Activated T-cell treated with anti-CD3 and anti-CD28 coated beads for 1 hour (primary cell): Measurements from ENCODE around the gene SBF2.

Experiments used
- DNase-seq: peaks from one replicate; pipeline ENCODE4 v3.0.0-alpha.2; 2020; ENCODE audit warnings: low read depth

Gene SBF2

DNA sequence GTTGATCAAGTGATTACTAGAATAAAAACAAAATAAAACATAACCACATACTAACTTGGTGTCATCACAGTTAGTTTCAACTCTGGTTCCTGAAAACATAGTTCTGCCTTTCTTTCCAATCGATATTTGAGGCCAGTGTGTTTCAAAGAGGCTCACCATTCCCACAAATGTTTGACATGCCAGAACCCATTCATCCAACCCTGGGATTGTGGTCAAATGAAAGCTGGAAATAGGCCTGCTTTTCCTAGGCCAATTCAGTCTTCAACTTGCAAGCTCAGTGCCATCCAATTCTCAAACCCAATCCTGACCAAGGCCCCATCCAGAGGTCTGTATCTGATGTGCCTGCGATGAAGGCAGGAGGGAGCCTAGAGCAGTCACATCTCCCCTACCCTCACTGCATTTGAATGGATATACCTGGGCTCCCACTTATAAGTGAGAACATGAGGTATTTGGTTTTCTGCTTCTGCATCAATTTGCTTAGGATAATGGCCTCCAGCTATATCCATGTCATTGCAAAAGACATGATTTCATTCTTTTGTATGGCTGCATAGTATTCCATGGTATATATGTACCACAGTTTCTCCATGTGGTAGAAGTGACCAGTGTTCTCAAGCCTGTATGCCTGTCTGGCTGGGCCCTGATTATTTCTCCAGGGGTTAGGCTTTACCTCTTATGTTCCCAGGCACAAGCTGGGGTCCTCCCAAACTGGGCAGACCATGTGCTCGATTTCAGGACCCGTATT, 486.9 kb downstream of the SBF2 start:
- no peak for DNase-seq

DNA sequence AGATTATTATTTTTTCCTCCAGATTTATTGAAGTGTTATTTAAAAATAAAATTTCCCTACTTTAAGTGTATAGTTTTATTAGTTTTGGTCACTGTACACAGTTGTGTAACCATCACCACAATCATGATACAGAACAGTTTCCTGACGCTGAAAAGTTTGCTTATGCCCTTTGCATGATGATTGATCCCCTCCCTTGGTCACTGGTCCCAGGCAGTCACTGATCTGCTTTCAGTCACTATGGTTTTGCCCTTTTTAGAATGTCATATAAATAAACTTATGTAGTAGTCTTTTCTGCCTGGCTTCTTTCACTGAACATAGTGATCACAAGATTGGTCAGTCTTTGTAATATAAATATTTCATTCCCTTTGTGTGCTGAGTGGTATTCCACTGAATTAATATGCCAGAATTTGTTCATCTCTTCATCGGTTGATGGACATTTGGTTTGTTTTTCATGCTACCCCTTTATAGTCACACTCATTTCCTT, 489.6 kb downstream of the SBF2 start:
- DNase-seq: no peak

GRCh38 chr11:9803685-9804418, 490.2 kb downstream of the SBF2 start:
- DNase-seq: no peak

GRCh38 chr11:9802291-9802861, 491.6 kb downstream of the SBF2 start:
- DNase-seq: no peak

GRCh38 chr11:9799886-9800285, 494.1 kb downstream of the SBF2 start:
- no peak for DNase-seq

GRCh38 chr11:9797300-9797699, 496.7 kb downstream of the SBF2 start:
- DNase-seq: no peak

DNA sequence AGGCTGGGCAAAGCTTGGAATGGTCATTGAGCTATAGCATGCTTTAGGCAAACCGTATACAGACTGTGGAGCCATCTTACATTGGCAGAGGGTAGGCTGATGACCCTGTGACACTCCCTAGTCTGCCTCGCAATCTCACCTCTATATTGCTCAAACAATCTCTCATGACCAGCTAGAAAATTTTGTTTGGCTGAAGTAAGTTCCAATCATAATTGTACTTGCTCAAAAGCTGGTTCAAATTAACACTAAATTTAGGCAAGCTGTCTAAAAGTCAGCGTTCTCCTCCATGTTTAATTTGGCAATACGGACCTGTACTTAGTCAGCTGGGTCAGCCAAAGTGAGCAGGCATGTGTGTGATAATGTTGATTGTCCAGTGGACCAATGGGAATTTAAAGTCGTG, 497.2 kb downstream of the SBF2 start:
- DNase-seq: no peak

DNA sequence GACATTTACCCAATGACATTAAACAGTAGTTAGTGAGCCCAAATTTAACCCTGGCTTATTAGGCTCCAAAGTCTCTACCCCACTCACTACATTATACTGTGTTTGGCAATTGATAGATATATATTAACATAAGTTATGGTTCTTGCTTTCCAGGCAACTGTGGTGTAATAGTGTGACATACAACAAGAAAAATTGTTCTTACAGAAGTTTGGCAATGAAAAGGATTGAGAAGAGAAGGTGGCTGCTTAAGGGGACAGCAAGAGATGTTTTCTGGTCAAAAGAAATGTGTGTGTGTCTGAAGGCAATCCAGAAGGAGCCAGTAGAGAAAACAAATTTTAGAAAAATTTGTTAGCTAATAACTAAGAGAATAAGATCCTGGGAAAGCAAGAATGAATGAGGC, 497.8 kb downstream of the SBF2 start:
- no peak for DNase-seq

GRCh38 chr11:9790703-9791102, 503.3 kb downstream of the SBF2 start:
- DNase-seq: no peak

DNA sequence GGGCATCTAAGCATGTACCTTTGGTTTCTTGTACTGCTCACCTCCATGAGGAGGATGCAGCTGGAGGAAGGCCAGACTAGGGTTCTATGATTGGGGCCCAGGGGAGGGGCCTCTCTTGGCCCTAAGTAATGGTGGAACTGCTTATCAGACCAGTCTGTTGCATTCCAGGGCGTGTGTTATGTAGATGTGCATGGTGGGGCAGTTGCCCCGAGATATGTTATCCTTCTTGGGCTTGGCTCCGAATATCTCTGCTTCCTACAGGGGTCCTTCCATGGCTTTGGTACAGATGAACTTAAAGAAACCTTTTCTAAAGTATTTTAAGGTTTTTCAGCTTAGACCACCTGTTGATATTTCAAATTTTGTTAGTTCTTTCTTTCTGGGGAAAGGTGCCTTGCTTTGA, 504.1 kb downstream of the SBF2 start:
- DNase-seq: no peak

DNA sequence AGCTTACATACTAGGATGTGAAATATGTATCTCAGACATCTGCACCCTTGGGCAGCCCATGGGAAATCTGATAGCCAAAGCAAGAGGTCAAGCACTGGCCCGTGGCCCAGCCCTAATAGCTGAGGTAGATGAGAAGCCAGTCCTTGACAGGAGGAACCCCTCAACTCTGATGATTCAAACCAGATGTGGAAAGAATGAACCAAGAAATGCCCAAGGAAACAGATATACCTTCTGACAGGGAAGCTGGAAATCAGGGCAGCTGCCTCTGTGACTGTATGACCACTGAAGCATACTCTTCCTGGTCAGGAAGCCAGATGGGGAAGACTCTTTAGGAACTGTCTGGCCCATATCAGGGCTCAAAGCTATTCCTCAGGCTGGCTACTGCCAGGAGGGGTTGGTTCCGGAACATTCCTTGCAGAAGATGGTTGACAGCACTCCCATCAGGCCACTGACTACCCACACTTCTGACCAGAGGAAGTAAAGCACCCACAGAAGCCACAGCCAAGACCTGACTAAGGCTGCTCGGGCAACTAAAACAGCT, 506.0 kb downstream of the SBF2 start:
- no peak for DNase-seq

DNA sequence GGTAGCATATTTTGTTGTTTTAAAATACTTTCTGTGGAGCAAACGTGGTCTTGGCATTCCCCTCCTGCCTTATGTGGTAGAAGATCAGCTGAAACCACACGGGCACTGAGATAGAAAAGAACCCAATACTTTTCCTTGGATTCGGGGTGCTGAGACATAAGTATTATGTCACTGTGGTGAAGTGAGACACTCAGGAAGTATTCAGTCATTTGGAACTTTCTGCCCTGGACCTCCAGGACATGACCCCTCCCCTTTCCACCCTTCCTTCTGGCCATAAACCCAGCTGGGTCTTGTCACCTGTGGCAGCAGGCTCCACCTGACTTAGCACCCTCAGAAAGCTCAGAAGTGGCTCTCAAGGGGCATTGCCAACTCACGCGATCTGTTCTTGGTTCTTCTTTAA, 506.8 kb downstream of the SBF2 start:
- no peak for DNase-seq

- no peak for DNase-seq
These were observed 509.3 kb downstream of the SBF2 start for GRCh38 chr11:9784602-9785315.

DNA sequence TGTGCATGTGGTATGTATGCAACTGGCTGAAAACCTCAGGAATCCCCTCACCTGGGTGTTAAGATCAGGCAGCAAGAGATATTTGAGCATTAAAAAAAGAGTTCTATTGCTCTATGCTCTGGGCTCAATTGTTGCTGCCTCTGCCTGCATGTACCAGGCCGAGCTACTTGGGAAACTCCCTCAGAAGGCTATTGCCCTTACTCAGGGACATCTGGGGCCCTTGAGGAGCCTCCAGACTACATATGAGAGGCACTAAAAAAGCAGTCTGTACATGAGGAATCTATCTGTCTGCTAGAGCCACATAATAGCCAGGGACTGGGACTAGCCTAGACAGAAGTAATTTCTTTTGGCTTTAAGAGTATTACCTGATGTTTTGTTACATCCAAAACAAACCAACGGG, 510.0 kb downstream of the SBF2 start:
- no peak for DNase-seq

DNA sequence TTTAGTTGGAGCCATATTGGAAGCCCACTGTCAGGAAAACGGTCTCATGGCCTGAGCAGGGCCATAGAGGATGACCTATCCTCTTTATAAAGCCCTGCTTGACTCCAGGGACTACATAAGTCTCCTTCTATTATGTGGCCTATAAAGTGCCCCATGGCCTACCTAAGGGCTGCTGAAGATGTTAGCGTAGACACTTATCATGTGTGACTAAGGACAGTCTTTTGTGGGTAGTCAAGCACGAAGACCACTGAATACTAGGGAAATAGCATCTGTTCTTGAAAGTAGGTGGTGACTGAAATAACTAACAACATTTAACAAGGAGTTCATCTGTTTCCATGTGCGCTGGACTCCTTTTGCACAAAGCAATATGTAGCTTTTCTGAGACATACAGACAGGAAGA, 513.1 kb downstream of the SBF2 start:
- no peak for DNase-seq

GRCh38 chr11:9777525-9777924, 516.5 kb downstream of the SBF2 start:
- no peak for DNase-seq

GRCh38 chr11:9777066-9777465, 517.0 kb downstream of the SBF2 start:
- DNase-seq: no peak

GRCh38 chr11:9776203-9776602, 517.8 kb downstream of the SBF2 start:
- DNase-seq: no peak

GRCh38 chr11:9775398-9775779, 518.6 kb downstream of the SBF2 start:
- DNase-seq: no peak

- DNase-seq: no peak
These were observed 519.2 kb downstream of the SBF2 start for GRCh38 chr11:9774591-9775397.

GRCh38 chr11:9774109-9774508, 519.9 kb downstream of the SBF2 start:
- no peak for DNase-seq

DNA sequence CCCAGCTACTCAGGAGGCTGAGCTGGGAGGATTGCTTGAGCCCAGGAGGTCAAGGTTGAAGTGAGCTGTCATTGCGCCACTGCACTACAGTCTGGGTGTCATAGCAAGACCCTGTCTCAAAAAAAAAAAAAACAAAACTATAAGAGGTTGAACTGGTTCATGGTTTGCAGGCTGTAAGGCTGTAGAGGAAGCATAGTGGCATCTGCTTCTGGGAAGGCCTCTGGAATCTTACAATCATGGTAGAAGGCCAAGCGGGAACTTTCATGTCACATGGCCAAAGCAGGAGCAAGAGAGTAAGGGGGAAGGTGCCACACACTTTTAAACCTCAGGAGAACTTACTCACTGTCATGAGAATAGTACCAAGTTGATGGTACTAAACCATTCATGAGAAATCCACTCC, 520.5 kb downstream of the SBF2 start:
- DNase-seq: no peak
